GM20000 (cell line): ENCODE results near the gene LSMEM2.
A peak's percentile ranks its signal among the peaks of the same experiment; 100 is the strongest.

Experiments used
- DNase-seq: peaks from one replicate; pipeline ENCODE4 v3.0.0; 2012; ENCODE audit warnings: low spot score
- TF ChIP-seq, protein P1 (sequence below): IDR thresholded peaks from 2 replicates; pipeline ENCODE4 v1.5.1; 2012; ENCODE audit warnings: mild to moderate bottlenecking, control low read depth; ENCODE audit errors: extremely low read depth, missing control alignments

Gene LSMEM2

DNA sequence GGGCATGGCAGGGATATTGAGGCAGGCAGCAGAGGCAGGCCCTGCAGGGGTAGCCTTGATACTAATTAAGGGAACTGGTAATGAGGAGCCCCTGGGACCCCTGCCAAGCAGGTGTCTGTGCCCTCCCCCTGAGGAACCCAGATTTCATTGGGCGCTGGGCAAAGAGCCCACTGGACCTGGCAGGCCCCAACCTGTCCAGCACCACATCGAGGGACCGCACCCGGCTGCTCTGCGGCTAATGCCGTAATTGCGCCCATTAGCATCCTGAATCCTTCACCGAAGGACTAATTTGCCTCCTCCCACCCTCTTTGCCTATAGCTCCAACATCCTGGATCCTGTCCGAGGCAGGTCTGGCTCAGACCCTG lies 23.7 kb upstream of the LSMEM2 start:
- TF ChIP-seq, protein P1, sequence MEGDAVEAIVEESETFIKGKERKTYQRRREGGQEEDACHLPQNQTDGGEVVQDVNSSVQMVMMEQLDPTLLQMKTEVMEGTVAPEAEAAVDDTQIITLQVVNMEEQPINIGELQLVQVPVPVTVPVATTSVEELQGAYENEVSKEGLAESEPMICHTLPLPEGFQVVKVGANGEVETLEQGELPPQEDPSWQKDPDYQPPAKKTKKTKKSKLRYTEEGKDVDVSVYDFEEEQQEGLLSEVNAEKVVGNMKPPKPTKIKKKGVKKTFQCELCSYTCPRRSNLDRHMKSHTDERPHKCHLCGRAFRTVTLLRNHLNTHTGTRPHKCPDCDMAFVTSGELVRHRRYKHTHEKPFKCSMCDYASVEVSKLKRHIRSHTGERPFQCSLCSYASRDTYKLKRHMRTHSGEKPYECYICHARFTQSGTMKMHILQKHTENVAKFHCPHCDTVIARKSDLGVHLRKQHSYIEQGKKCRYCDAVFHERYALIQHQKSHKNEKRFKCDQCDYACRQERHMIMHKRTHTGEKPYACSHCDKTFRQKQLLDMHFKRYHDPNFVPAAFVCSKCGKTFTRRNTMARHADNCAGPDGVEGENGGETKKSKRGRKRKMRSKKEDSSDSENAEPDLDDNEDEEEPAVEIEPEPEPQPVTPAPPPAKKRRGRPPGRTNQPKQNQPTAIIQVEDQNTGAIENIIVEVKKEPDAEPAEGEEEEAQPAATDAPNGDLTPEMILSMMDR, result no peak
- DNase-seq, result no peak

DNA sequence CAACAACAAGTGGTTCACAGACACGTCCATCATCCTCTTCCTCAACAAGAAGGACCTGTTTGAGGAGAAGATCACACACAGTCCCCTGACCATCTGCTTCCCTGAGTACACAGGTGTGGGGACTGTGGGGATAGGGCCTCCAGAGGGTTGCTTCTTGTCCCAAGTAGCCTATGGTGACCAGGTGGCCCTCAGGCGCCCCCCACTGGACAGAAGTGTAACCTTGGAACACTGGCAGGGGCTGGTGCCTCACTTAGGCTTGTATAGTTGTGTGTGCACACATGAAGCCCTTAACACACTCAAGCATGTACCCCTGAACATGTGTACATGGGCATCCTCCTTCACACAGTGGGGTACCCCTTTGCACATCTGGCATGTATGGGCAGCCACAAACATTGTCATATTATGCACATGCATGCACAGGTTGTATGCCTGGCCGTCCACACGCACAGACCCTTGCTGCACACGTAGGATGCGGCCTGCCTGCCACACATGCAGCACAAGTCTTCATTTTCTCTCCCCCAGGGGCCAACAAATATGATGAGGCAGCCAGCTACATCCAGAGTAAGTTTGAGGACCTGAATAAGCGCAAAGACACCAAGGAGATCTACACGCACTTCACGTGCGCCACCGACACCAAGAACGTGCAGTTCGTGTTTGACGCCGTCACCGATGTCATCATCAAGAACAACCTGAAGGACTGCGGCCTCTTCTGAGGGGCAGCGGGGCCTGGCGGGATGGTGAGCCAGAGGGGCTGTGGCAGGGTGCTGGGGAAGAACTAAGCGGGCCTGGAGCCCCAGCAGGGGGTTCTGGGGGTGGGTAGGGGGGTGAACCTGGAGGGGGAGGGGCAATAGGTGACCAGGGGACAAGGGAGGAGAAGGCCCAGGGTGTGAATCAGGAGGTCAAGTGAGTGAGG lies 21.7 kb upstream of the LSMEM2 start:
- TF ChIP-seq, protein P1, result no peak
- no peak for DNase-seq

DNA sequence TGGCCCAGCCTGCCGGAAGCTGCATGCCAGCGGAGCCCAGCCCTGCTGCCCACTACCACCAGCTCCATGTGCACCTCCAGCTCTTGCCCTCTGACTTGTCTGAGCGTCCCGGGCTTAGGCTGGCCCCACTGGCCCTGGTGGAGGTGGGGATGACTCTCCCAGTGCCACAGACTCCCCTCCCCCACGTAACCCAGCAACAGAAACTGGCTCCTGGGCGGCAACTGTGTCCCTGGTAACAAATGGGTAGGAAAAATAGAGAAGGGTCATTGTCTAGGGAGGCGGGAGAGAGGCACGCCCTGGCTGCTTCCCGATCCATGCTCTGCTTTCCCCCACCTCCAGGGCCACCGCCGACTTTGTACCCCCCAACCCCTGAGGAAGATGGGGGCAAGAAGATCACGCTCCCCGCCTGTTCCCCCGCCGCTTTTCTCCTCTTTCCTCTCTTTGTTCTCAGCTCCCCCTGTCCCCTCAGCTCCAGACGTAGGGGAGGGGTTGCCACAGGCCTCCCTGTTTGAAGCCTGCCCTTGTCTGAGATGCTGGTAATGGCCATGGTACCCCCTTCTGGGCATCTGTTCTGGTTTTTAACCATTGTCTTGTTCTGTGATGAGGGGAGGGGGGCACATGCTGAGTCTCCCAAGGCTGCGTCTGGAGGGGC lies 20.7 kb upstream of the LSMEM2 start:
- TF ChIP-seq, protein P1, result no peak
- no peak for DNase-seq

DNA sequence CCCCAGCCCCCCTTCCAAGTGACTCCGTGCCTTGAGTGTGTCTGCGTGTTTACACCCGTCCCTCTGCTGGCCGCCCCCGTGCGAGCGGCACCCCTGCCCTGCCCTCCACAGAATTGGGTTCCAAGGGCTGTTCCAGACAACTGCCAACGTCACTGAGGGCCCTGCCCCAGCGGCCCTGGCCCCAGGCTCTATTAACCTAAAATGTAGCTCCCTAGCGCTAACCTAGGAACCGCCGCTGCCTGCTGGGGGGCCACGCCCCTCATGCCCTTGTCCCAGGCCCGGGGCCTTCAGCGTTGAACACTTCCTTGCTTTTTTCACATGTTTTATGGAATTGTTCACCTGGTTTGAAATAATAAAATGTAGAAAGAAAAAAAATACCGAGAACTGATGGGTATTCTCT lies 19.9 kb upstream of the LSMEM2 start:
- TF ChIP-seq, protein P1, result no peak
- no peak for DNase-seq

DNA sequence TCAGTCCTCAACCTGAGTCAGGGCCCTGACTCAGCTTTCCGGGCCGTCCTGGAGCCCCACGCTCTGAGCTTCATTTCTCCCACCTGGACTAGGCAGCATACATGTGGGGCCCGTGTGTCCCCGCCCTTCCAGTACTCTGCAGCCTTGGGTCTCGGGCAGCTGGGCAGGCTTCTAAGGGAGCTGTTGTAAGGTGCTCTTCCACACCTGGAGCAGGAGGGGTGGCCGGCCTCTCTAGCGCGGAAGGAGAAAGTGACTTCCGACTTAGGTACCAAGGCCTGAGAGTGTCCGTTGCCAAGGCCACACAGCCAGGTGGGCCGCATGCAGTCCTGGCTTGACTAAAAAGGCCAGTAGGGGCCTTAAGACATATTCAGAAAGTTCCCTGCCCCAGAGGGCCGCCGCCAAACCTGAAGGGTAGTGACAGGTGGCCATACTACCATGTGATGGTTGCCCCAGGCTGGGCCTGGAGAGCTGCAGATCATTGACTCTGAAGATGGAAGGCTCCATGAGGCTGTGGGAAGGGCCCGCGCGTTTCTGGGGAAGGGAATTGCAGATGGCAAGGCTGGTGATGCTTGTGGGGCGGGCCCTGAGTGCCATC lies 19.4 kb upstream of the LSMEM2 start:
- DNase-seq, result no peak
- TF ChIP-seq, protein P1, result no peak

DNA sequence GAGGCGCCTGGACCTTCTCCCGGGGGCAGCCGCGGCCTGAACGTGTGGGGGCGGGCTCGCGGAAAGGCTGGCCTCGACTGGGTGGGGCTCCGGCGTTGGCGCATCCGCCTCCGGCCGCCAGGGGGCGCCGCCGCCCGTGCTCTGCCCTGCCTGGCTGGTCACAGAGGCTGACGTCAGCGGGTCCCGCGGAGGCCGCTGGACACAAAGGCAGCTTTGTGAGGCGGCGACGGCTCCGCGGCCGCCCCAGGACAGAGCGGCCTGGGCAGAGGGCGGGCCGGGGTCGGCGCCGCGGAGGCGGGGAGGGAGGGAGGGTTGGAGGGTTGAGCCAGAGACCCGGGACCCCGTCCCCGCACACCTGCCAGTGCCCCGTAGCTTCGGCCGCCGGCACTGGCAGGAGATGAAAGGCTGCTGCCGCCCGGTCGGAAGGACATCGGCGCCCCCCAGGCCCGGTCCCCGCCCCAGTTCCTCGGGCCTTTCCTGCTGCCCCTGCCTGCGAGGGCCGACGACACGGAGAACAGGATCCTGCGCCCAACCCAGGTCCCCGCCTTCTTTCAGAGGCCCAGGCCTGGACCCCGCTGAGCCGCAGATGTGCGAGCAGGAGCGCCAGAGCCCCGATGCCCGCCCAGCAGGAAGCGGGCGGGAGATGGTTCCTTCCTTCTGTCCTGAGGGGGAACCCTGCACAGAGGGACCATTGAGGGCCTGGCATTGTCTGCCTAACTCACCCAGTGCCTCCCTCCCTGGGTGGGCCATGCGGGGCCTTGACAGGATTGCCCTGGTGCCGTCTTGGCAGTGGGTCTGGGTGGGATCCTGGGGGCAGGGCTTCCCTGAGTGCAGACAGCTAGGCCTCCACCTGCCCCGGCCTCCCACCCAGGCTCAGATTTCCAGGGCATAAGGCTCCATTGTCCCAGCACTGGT lies 18.6 kb upstream of the LSMEM2 start:
- TF ChIP-seq, protein P1, result peak; percentile 97
- DNase-seq, result peak; percentile 99
